HG03175 (cell line): ENCODE data around the gene C17orf113.

Experiments used
- ATAC-seq: cut with Tn5 transposase; IDR thresholded peaks from one replicate; pipeline ENCODE4 v1.9.1; 2021; ENCODE audit warnings: mild to moderate bottlenecking, moderate library complexity; ENCODE audit not compliant: unreplicated experiment

Gene C17orf113

DNA sequence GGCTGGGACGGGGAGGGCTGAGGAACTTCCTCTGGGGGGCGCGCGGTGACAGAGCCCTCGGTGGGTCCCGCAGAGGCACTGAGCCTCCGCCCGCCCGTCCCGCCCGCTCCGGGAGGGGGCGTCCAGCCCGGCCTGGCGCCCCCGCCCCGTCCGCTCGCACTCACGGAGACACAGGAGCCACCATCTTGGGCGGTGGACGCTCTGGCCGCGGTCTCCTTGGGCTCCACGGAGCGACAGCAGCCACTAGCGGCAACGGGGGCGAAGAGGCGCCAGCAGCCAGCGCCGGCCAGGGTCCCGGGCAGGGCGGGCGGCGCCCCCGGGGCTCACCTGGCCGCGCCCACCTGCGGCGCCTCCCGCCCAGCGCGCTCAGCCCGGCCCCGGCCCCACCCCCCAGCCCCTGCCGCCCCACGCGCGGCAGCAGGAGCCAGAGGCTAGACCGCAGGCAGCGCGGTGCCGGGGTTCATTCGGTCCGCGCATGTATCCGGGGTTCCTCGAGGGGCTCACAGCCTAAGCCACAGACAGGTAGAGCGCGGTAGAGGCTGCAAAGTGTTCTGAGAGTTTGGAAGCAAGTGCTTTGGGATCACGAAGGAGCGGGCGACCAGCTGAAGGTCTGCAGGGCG, at the start of gene C17orf113:
C17orf113 (minus strand) TSS at position 209 of the 620 bp plus-strand sequence. CDS start 7,225 bp downstream, outside the sequence.
- ATAC-seq: no peak

DNA sequence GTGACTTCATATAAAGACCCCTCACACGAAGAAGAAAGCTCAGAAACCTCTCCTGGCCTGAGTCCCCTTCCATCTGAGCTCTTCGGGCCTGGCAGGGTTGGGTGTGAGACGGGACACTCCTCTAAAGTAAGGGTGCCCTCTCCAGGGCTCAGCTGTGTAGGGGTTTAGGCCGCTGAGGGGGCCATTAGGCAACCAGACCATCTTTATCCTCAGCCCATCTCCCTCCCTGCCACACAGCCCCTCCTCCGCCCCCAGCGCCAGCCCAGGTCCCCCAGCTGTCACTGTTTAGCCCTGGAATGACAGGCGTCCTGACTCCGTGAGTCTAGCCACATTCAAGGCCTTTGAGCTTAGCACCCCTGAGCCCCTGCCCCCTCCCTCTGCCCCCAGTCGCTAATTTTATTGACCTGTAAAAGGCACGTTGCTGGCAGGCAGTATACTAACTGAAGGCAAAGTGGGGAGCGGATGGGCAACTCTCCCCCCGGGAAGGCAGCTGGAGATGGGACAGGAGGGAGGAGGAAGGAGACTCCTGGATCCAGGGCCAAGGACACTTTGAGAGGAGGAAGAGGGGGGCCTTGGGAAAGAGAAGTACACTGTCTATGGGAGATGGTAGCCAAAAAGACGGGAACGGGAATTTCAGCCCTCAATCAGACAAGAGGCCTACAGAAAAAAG, 48.5 kb upstream of the C17orf113 start:
- ATAC-seq: no peak

- no peak for ATAC-seq
Observed at GRCh38 chr17:42097691-42098631, 47.6 kb upstream of the C17orf113 start, which contains the start of gene ZNF385C. ZNF385C (minus strand) TSS chr17:42098473; CDS start chr17:42063056, 35,417 bp downstream.

- no peak for ATAC-seq
Observed at GRCh38 chr17:42096360-42097111, 46.1 kb upstream of the C17orf113 start.

DNA sequence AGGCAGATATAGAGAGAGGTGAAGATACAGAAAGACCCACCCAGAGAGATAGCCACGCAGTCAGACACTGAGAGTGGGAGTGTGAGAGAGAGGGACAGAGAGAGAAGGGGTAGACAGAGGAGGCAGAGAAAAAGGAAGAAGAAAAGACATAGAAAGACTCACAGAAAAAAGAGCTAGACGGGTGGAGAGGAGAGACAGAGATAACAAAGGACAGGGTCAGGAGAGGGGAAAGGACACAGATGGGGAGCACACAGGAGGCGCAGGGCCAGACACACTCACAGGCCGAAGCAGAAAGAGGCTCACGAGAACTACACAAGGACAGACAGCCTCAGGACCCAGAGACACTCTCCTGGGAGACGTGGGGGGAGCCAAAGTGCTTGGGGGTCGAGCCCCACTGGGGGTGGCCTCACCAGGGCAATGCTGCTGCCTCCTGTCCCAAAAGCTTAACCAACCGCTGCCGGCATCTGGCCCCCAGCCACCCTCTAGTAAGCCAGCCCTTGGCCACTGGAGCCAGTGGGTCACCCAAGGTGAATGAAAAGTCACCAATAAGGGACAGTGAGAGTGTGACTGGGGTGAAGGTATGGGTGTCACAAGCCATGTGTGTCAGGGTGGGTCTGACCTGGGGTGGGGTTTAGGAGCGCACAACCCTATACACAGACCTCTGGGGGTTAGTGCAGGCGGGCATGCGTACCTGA, 44.1 kb upstream of the C17orf113 start:
- no peak for ATAC-seq

DNA sequence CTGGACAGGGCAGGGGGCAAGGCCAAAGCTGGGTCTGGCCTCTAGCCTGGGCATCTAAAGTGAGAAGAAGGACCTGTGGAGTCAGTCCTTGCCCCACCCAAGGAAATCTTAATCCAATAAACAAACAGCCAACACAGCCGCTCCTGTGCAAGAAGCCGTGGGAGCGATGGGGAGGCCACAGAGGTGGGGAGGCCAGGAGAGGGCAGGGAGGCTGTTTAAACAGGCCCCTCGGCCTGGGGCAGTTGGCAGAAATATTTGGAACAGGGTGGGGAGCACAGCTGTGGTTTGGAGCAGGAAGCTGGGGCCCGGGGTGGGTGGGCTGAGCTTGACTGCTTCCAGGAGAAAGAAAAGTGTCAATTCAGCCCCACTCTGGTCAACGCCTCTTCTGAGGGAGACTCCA, 42.5 kb upstream of the C17orf113 start:
- ATAC-seq: no peak

DNA sequence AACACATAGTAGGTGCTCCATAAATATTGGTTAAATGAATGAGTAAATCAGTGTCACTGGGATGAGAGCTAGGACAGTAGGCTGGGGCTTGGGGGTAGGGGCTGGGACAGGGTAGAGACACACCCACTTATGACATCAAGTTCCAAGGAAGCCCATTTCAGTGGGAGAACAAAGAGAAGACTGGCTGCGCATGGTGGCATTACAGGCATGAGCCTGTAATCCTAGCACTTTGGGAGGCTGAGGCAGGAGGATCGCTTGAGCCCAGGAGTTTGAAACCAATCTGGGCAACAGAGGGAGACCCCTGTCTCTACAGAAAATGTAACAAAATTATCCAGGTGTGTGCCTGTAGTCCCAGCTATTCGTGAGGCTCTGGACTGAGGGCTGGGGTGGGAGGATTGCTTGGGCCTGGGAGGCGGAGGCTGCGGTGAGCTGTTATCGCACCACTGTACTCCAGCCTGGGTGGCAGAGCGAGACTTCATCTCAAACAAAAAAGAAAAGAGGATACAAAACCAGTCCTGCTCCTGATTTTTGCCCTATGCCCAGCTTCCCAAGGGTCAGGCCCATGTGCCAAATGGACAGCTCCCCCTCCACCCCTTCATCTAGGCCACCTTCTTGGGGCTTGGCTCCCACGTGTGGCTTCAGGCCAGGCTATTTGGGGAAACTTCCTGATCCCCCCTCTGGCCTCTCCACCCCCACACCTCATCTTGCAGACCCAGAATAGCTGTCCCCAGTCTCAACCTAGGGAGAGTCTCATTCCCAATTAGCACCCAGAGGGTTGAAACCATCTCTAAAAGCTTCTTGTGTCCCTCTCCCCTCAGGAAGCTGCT, 40.8 kb upstream of the C17orf113 start:
- no peak for ATAC-seq

- ATAC-seq: no peak
Observed at GRCh38 chr17:42088736-42089135, 38.3 kb upstream of the C17orf113 start.

DNA sequence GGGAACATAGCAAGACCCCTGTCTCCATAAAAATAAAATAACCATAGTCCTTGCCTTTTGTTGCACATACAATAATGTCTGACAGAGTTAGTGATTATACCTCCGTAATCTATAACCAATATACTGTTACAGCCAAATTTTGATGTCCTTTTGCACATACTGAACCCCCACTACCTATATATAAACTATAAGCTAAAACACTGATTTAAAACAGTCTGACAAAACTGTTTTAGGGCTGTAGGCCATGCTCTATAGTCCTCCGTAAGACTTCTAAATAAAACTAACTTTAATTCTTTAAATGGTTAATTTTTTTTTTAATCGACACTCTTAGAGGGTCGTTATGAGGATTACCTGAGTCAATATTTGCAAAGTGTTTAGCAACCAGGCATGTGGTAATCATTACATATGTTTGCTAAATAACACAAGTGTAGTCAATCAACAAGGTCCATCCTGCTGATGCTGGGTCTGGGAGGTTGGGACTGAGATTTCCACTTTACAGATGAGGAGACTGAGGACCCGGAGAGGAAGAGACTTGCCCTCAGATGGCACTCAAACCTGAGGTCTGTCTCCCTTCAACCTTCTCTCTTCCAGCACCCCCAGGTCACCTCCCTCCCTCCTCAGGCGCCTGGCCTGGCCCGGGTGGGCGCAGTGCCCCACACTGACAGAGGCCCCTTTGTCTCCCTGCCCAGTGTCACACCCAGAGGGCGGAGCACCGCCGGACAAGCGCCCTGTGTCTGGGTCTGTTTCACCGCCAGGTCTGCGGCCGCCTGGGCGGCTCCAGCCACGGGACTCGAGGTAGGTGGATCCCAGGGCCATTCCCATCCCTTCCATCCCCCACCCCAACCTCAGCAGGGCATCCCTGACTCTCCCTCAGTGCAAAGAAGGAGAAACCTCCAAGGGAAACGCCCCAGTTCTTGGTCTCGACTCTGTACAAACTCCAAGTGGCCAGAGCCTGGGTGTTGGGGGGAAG, 37.6 kb upstream of the C17orf113 start:
- no peak for ATAC-seq

- no peak for ATAC-seq
Observed at GRCh38 chr17:42087042-42087701, 36.8 kb upstream of the C17orf113 start.

DNA sequence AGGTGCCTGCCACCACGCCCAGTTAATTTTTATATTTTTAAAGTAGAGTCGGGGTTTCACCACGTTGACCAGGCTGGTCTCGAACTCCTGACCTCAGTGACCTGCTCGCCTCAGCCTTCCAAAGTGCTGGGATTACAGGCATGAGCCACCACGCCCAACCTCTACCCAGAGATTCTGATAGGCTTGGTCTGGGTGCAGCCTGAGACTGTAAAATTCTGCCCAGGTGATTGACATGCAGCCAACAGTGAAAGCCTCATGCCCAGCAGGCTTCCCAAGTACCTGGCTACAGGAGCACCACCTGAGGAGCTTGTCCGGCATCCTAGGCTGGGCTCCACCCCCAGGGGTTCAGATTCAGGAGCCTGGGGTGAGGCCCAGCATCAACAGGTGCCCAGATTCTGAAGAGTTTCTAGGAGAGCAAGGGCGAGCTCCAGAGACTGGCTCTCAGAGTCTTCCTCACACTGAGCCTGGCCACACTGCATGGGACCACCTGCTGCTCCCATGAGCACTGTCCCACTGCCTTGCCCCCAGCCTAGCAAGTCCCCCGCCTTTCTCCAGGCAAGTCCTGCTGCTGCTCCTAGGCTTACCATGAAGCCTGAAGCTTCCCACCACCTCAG, 31.2 kb upstream of the C17orf113 start:
- no peak for ATAC-seq

DNA sequence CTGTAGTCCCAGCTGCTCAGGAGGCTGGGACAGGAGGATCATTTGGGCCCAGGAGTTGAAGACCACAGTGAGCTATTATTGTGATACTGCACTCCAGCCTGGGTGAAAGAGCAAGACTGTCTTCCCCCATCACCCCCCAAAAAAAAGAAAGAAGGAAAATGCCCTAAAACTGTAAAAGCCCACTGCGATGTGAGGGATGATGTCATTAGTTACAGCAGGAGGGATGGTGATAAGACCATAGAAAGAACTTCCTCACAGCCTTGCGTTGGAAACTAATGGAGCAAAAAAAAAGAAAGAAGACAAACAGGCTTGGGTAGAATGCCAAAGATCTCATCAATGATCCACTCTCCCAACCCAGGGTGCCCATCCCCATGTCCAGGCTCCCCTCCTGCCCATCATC, 29.1 kb upstream of the C17orf113 start:
- ATAC-seq: no peak

DNA sequence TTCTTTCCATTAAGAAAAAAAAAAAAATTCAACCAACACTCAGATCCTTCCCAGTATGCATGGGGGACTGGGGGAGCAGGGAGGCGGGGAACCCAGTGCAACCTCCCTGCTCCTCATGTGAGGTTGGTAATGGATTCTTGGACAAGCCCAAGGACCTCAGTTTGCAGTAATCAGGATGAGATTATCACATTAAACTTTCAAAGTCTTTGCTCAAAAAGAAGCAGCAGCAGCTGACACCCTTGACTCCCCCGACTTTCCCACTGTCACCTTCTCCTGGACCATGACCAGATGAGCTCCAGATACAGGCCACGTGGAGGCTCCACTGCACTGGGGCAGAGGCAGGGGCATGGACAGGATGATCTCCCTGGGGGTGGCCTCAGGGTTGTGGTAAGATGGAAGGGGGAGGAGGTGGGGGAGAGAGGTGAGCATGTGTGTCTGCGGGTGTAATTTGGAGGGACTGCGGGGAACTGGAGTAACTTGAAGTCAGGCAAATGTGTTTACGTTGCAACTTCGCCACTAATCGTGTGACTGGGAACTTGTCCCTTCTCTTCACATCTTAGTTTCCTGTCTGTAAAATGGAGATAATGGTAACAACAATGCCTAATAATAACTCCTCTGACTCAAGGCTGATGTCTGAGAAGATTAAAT, 28.1 kb upstream of the C17orf113 start:
- ATAC-seq: no peak

GRCh38 chr17:42077755-42078154, 27.4 kb upstream of the C17orf113 start:
- no peak for ATAC-seq

DNA sequence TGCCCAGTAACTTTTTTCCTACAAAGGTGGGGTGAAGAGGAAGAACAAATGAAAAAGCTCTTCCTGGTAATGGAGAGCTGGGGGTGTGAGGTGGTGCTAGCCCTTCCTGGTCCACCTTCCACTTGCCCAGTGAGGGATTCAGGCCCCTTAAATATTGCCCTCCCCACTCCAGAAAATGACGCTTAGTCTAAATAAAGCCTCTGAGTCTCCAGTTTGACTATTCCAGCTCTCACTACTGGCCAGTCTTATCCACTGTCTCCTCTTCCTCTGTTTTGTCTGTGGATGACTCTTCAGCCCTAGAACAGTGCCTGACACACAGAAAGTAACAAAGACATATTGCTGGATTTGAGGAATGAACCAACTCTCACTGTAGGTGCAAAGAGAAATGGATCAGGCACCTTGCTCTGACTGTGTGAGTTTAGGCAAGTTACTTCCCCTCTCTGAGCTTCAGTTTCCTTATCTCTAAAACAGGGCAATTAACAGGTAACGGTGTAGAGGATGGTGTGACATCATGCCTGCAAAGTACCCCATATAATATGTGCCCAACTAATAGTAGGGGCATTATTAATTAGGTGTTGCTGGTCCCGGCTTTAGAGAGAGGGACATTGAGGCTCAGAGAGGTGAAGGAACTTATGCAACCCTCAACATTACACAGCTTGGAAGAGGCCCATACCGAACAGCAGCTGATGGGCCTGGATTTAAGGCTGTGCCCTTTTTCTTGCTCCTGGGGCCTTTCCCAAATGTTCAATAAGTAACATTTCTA, 26.6 kb upstream of the C17orf113 start:
- ATAC-seq: no peak

DNA sequence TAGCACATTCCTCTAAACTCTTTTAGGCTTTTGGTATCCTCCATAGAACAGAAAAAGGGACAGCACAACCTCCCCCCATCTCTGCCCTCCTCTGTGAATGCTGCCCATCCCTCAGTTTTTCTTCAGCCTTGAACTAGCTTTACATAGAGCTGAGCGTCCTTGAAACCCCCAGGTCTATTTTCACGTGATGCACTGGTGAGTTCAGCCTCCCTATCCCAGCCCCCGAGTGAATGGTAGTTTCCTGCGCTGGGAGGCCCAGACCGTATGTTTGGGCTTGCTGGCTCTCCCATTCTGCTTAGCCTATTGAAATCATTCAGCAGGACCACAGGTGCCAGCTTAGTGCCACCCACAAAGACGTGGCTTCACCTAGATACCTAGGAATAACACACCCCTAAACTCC, 25.4 kb upstream of the C17orf113 start:
- ATAC-seq: no peak
